Endodermal cell (in vitro differentiated cells): ENCODE results near the gene MYL2. TPM values are rescaled to one million over a fixed set of nuclear protein-coding genes. Genes with fewer than 3 reads are reported as not detected.

Experiments used
- DNase-seq: peaks from one replicate; pipeline ENCODE4 v3.0.0-alpha.2; 2017
- H3K27ac ChIP-seq: 2 replicates; pipeline ENCODE4 v1.5.1; 2013; ENCODE audit warnings: mild to moderate bottlenecking, low read depth, low read length, moderate library complexity
- H3K27me3 ChIP-seq: 2 replicates; pipeline ENCODE4 v1.6.1; 2013; ENCODE audit warnings: mild to moderate bottlenecking, low read length, moderate library complexity; ENCODE audit not compliant: insufficient read depth, control insufficient read depth, poor library complexity, severe bottlenecking
- H3K36me3 ChIP-seq: 2 replicates; pipeline ENCODE4 v1.7.0; 2013; ENCODE audit warnings: mild to moderate bottlenecking, low read length, moderate library complexity; ENCODE audit not compliant: control insufficient read depth, insufficient read depth
- H3K4me1 ChIP-seq: one replicate; pipeline ENCODE4 v1.7.0; 2013; ENCODE audit warnings: low read length; ENCODE audit not compliant: control insufficient read depth, insufficient read depth
- H3K4me3 ChIP-seq: 2 replicates; pipeline ENCODE4 v1.5.1; 2013; ENCODE audit warnings: mild to moderate bottlenecking, low read length, moderate library complexity
- H3K9ac ChIP-seq: 2 replicates; pipeline ENCODE4 v1.6.1; 2013; ENCODE audit warnings: mild to moderate bottlenecking, low read length, moderate library complexity; ENCODE audit not compliant: poor library complexity, severe bottlenecking; ENCODE audit errors: extremely low read depth
- H3K9me3 ChIP-seq: 2 replicates; pipeline ENCODE4 v1.6.1; 2013; ENCODE audit warnings: mild to moderate bottlenecking, low read length, moderate library complexity; ENCODE audit not compliant: control insufficient read depth
- H3K27ac Mint-ChIP-seq: 2 replicates; pipeline ENCODE4 v1.8.0; 2020; ENCODE audit warnings: mixed read lengths
- H3K27me3 Mint-ChIP-seq: 2 replicates; pipeline ENCODE4 v1.8.0; 2021; ENCODE audit warnings: mild to moderate bottlenecking, mixed read lengths; ENCODE audit not compliant: insufficient read depth
- H3K36me3 Mint-ChIP-seq: 2 replicates; pipeline ENCODE4 v1.8.0; 2020; ENCODE audit warnings: low read depth, mixed read lengths
- H3K4me1 Mint-ChIP-seq: 2 replicates; pipeline ENCODE4 v1.8.0; 2020; ENCODE audit warnings: mixed read lengths
- H3K4me3 Mint-ChIP-seq: 2 replicates; pipeline ENCODE4 v1.8.0; 2020; ENCODE audit warnings: mild to moderate bottlenecking, moderate library complexity, mixed read lengths
- H3K9me3 Mint-ChIP-seq: 2 replicates; pipeline ENCODE4 v1.8.0; 2020; ENCODE audit warnings: mild to moderate bottlenecking, mixed read lengths
- WGBS, 2 experiments: methylation state at CpG; one replicate each; pipeline versions ENCODE4 v1.1.5 to v1.1.7; 2013; ENCODE audit warnings: missing lambda C conversion rate in 2 of 2, mixed read lengths in 1 of 2; ENCODE audit not compliant: insufficient coverage in 1 of 2, insufficient read length in 1 of 2; 5-methylcytosine and 5-hydroxymethylcytosine counted together
- total RNA-seq, 2 donors: library from RNA; stranded (reverse); fragmentation: NEBNext Ultra II Directional in 1 of 2; extraction: Animal tissue kit (Norgen Biotek cat#: 25700) in 1 of 2; gene quantifications; 2 replicates in 1 of 2; 3 replicates in 1 of 2; pipeline ENCODE4 v1.2.1, GENCODE V29; 2021
- TF ChIP-seq, protein P1 (sequence below): fragments of 200-600 bp; sonication (generic); conservative IDR thresholded peaks from 2 replicates; pipeline ENCODE4 v1.5.0; 2021; ENCODE audit warnings: antibody characterized with exemption, mild to moderate bottlenecking

Gene MYL2
- total RNA-seq, 2 donors from 2014 or later, result 0.89 TPM; not detected in 1

DNA sequence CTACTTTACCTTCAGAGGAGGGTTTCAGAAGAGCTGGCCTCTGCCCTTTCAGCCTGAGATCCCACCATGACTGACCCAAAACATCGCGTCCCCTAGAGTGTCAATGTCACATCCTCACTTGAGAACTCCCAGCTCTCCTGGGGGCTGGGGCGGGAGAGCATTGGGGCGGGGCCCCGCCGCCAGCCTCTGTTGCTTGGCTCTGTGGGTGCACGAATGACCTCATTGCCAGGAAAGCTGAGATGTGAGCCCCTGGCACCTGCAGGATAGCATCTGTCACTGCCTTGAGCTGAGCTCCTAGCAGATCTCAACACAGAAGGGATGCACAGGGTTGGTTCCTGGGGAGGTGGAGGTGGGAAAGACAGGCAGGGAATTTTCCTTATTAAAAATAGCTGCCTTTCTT is 20.6 kb upstream of the MYL2 start:
- Histone ChIP-seq H3K4me3 (no peak overlapping the region), H3K9ac (no peak overlapping the region), H3K36me3 (no peaks in the 10 kb centered on the region), H3K27ac (no peak overlapping the region), H3K9me3 (peaks cover 13% of the 10 kb centered on the region), H3K4me1 (peaks cover 7% of the 10 kb centered on the region), H3K27me3 (no peaks in the 10 kb centered on the region)
- Mint-ChIP-seq H3K9me3 (peaks cover 13% of the 10 kb centered on the region), H3K4me3 (no peak overlapping the region), H3K27me3 (no peaks in the 10 kb centered on the region), H3K4me1 (peaks cover 20% of the 10 kb centered on the region), H3K36me3 (peaks cover 4% of the 10 kb centered on the region), H3K27ac (no peak overlapping the region)
- TF ChIP-seq, protein P1, sequence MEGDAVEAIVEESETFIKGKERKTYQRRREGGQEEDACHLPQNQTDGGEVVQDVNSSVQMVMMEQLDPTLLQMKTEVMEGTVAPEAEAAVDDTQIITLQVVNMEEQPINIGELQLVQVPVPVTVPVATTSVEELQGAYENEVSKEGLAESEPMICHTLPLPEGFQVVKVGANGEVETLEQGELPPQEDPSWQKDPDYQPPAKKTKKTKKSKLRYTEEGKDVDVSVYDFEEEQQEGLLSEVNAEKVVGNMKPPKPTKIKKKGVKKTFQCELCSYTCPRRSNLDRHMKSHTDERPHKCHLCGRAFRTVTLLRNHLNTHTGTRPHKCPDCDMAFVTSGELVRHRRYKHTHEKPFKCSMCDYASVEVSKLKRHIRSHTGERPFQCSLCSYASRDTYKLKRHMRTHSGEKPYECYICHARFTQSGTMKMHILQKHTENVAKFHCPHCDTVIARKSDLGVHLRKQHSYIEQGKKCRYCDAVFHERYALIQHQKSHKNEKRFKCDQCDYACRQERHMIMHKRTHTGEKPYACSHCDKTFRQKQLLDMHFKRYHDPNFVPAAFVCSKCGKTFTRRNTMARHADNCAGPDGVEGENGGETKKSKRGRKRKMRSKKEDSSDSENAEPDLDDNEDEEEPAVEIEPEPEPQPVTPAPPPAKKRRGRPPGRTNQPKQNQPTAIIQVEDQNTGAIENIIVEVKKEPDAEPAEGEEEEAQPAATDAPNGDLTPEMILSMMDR, result no peak
- WGBS, 2 experiments, result 80 to 94% methylated on average over 1 to 7 of the region's 7 CpGs
- DNase-seq, result peak; percentile 66

DNA sequence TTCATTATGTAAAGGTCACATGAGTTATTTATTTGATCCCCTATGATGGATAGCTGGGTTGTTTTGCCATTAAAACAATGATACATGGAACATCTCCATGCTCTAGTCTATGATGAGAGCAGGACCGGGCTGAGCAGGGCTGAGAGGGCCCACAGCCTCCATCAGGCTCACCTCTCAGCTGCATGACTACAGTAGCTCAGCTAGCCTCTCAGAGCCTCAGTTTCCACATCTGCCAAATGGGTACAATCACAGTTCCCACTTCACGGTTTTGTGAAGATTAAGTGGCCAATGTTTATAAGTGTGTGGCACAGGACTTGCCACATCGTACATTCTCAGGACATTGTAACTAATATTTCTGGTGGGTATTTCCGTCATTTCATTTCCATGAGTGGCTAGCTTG is 19.9 kb upstream of the MYL2 start:
- H3K4me1 Mint-ChIP-seq, result peaks cover 20% of the 10 kb centered on the region
- TF ChIP-seq, protein P1, result no peak

DNA sequence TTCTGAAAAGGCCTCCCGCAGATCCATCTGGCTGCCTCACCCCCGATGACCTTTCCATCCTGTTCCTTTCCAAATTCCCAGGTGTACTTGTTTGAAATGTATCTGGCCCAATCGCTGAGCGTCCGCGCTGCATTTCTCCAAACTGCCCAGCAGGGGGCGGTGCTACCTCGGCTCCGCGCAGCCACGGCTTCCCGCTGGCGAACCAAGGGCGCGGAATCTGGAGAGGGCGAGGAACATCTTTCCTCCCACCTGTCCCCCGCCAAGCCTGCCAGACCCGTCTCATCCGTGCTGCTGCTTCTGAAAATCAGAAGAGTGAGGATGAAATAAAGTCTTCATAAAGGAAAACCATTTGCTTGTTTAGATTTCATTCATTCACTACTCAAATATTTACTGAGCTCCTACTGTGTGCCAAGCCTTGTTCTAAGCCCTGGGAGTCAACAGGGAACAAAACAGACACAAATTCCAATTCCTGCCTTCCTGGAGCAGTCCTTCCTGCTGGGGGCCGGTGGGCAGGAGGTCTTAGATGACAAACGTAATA is 16.8 kb upstream of the MYL2 start:
- H3K4me1 ChIP-seq, result peaks cover 7% of the 10 kb centered on the region
- no peaks in the 10 kb centered on the region for H3K36me3 ChIP-seq
- peak overlapping the region; percentile 76 for H3K27ac Mint-ChIP-seq
- peak overlapping the region; percentile 49 for H3K4me3 Mint-ChIP-seq
- H3K4me3 ChIP-seq, result peak overlapping the region; percentile 81
- H3K4me1 Mint-ChIP-seq, result peaks cover 28% of the 10 kb centered on the region
- 2% methylated on average over 8 to 21 of the region's 21 CpGs for WGBS, 2 experiments
- peaks cover 2% of the 10 kb centered on the region for H3K36me3 Mint-ChIP-seq
- H3K27ac ChIP-seq, result no peak overlapping the region
- H3K9me3 Mint-ChIP-seq, result no peaks in the 10 kb centered on the region
- H3K27me3 Mint-ChIP-seq, result no peaks in the 10 kb centered on the region
- DNase-seq, result peak; percentile 98
- peak overlapping the region; percentile 33 for H3K9ac ChIP-seq
- no peaks in the 10 kb centered on the region for H3K9me3 ChIP-seq
- TF ChIP-seq, protein P1, result peak; percentile 99
- no peaks in the 10 kb centered on the region for H3K27me3 ChIP-seq

More for the DNA sequence above, 19.9 kb upstream of the MYL2 start:
- 98% methylated on average over 4 of the region's 4 CpGs for WGBS, 2 experiments
- Histone ChIP-seq H3K9me3 (peaks cover 7% of the 10 kb centered on the region), H3K36me3 (no peaks in the 10 kb centered on the region), H3K27me3 (no peaks in the 10 kb centered on the region), H3K4me3 (no peak overlapping the region), H3K9ac (no peak overlapping the region), H3K4me1 (peaks cover 7% of the 10 kb centered on the region), H3K27ac (no peak overlapping the region)
- Mint-ChIP-seq H3K4me3 (no peak overlapping the region), H3K36me3 (peaks cover 4% of the 10 kb centered on the region), H3K27ac (no peak overlapping the region), H3K27me3 (no peaks in the 10 kb centered on the region), H3K9me3 (peaks cover 6% of the 10 kb centered on the region)
- peak; percentile 26 for DNase-seq
